GM19468 (cell line): ENCODE results near the gene PDE4D.
"Not testable (repeated sequence)": the region's sequence is repeated elsewhere in the genome, so short reads cannot be mapped to it uniquely, and the experiment has no call there.

Source experiments
- ATAC-seq: cut with Tn5 transposase; IDR thresholded peaks from one replicate; pipeline ENCODE4 v1.9.1; 2021; ENCODE audit warnings: mild to moderate bottlenecking, moderate library complexity, moderate number of reproducible peaks; ENCODE audit not compliant: unreplicated experiment; ENCODE audit errors: extremely low read depth

PDE4D gene

GRCh38 chr5:59749782-59750520 is 143.6 kb downstream of the PDE4D start:
- ATAC-seq, result no peak

GRCh38 chr5:59748036-59748663 is 145.4 kb downstream of the PDE4D start:
- ATAC-seq, result not testable (repeated sequence)

GRCh38 chr5:59746241-59746765 is 147.2 kb downstream of the PDE4D start:
- ATAC-seq, result no peak

- no peak for ATAC-seq
These were observed 148.1 kb downstream of the PDE4D start for GRCh38 chr5:59745415-59745863.

GRCh38 chr5:59744531-59744992 is 149.0 kb downstream of the PDE4D start:
- no peak for ATAC-seq

GRCh38 chr5:59741599-59741998 is 151.9 kb downstream of the PDE4D start:
- ATAC-seq, result no peak

- ATAC-seq, result no peak
These were observed 155.5 kb downstream of the PDE4D start for GRCh38 chr5:59738024-59738423.

GRCh38 chr5:59732806-59733205 is 160.7 kb downstream of the PDE4D start:
- ATAC-seq, result no peak

GRCh38 chr5:59732301-59732700 is 161.2 kb downstream of the PDE4D start:
- ATAC-seq, result no peak

- ATAC-seq, result no peak
These were observed 161.7 kb downstream of the PDE4D start for GRCh38 chr5:59731809-59732208.

- no peak for ATAC-seq
These were observed 163.7 kb downstream of the PDE4D start for GRCh38 chr5:59729820-59730219.

- no peak for ATAC-seq
These were observed 164.2 kb downstream of the PDE4D start for GRCh38 chr5:59729357-59729756.

GRCh38 chr5:59728356-59728755 is 165.2 kb downstream of the PDE4D start:
- ATAC-seq, result no peak

GRCh38 chr5:59727186-59727585 is 166.3 kb downstream of the PDE4D start:
- no peak for ATAC-seq

- ATAC-seq, result no peak
These were observed 168.1 kb downstream of the PDE4D start for GRCh38 chr5:59725392-59725767.

GRCh38 chr5:59724482-59725391 is 168.8 kb downstream of the PDE4D start:
- ATAC-seq, result peak; percentile 82

- no peak for ATAC-seq
These were observed 170.7 kb downstream of the PDE4D start for GRCh38 chr5:59722874-59723273.

- no peak for ATAC-seq
These were observed 171.8 kb downstream of the PDE4D start for GRCh38 chr5:59721741-59722140.

- no peak for ATAC-seq
These were observed 173.5 kb downstream of the PDE4D start for GRCh38 chr5:59720063-59720462.

GRCh38 chr5:59716966-59717500 is 176.5 kb downstream of the PDE4D start:
- no peak for ATAC-seq
